HG03103 (cell line): ENCODE measurements around the gene SLC8A1.
A peak's percentile ranks its signal among the peaks of the same experiment; 100 is the strongest.

Experiments
- ATAC-seq: cut with Tn5 transposase; IDR thresholded peaks from one replicate; pipeline ENCODE4 v1.9.1; 2021; ENCODE audit warnings: low read depth; ENCODE audit not compliant: unreplicated experiment

The SLC8A1 gene

DNA sequence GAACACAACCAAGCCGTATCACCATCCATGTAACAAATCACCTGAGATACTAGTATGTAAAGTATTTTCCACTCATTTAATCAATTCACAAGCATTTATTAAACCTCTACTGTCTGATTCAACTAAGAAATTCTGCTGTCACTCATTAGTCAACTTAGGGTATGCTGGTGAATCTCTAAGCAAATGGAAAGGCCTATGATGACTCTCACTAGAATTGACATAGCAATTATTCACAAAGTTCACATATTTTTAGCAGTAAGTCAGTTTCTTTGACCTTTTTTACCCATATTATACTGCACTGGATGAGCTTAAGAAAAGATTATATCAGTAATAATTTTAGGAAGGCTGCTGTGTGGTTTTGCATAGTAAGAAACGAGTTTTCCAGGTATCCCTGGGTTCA is 130.1 kb downstream of the SLC8A1 start:
- no peak for ATAC-seq

DNA sequence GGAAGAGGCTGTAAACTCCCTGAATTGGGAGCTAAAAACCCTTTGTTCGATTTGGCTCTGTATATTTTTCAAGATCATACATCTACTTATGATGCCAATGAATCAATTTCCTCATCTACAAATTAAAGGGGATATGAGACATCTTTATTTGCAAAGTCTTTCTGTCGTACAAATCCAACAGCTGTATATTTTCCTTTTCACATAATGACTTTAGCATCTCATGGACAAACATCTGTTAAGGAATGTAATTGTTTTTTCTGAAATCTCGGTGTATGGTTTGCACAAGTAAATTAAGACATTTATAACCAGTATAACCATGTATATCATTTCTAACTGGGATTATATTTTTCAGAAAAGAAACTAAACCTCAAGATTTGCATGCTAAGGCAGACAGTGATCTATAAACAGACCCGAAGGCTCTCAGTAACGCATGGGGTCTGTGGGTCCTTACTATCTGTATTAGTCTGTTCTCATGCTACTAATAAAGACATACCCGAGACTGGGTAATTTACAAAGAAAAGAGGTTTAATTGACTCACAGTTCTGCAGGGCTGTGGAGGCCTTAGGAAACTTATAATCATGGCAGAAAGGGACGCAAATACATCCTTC is 130.8 kb downstream of the SLC8A1 start:
- ATAC-seq = peak; percentile 81

DNA sequence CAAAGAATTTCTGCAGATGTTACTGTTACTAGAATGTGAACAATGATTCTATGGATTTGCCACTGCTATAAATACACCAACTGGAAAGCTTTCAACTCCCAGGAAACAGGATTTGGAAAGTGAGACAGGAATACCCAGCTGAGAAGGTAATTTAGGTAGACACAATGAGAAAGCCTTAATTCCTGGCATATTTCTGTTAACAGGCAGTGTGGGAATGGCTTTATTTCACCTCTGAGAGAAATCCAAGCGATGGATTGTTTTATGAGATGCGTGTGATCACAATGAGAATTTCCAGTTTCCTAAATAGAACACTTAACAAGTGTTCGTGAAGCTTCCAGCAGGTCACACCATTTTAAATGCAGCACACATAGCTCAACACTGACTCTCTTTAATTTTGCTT is 133.0 kb downstream of the SLC8A1 start:
- no peak for ATAC-seq

DNA sequence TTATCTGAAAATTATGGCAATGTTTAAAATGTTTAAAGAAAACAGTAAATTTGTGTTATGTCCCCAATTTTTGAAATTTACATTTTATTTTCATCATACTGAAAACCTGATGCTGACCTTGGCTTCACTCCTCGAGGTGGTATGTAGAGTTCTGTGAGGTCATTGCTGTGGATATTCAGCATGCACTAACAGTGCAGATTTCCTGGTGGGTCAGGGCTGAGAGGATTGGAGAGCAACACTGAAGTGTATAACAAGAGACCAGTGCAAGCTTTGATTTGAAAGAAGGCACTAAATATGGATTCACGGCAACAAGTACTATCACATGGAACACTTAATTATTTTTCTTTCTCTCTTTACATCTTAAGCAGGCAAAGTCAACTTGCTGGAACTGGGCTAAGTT is 134.1 kb downstream of the SLC8A1 start:
- no peak for ATAC-seq

DNA sequence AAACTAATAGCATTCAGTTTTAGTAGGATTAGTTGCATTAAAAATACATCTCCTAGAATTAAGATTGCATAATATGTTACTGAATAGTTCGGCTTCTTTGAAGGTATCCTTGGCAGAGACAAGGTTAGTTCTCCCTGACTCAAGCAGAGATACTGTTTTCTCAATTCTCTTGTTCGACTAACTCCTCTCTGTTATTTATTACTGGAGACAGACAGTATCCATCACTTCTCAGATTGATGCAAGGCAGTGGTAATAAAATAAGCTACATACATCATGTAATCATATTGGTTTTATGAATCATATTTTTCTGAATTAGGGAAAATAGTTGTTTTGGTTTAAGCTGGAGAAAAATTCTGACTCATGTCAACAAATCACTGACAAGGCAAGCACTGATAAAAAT is 134.8 kb downstream of the SLC8A1 start:
- ATAC-seq = no peak

DNA sequence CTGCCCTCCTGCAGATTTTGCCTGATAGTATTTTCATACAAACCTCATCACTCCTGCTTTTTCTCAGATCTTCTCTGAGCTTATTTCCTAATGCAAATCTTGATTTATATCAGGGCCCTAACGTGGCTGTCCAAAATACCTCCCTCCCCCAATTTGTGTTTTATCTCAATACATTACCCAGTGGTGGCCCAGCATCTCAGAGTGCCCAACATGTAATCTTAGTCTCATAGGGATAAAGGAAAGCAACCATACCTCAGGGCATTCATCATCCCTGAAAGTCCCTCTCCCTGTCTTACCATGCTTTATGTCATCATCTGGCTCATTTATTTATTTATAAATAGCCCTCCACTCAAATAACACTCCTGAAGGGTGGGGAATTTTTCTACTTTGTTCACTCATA is 135.3 kb downstream of the SLC8A1 start:
- no peak for ATAC-seq

DNA sequence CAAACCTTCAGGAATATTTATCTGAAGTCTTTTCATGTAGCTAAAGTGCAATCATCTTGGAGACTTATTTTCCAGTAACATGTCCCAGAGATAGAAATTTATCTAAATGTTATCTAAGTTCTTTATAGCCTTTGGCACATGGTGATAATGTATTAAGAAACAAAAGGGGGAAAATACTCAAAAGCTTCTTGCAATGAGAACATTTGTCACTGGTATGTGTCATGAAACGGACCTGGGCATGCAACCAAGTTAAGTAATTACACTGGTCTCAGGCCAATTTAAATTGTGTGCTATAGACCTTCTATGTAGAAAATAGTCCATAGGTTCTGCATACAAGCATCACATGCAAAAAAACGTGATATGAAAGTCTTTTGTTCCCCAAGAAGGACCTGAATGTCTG is 136.2 kb downstream of the SLC8A1 start:
- ATAC-seq = no peak

DNA sequence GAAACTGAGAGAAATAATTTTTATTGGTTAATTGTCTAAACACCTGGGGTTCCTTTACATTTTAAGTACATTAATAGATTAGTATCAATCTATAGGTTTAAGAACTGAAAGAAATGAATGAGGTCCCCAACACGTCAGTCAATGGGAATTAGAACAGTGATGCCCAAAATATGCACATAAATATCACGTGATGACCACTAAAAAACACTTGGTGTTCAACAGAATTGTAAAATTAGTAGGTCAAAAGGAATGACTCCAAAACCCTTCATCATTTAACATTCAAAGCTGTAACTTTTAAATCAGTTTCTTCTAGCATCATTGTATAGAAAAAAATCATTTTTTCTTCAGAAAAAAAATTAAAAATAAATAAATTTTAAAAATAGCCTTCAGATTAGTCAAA is 140.9 kb downstream of the SLC8A1 start:
- ATAC-seq = no peak

DNA sequence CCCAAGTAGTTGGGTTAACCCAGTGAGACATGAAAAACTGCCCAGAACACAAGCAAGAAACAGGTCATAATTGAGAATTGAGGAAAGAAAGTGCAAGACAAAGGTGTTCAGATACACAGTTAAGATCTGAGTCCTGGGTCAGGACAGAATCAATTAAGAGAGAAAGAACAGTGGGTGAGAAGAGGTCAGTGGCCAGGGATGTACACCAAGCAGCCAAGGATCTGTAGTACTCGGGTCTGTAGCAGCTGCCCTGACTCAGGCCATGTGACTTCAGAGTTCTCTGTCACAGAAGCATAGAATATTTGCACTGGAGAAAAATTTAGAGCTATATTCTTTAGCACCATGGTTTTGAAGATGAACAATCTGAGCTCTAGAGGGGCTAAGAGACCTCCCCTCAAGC is 141.6 kb downstream of the SLC8A1 start:
- ATAC-seq = no peak

DNA sequence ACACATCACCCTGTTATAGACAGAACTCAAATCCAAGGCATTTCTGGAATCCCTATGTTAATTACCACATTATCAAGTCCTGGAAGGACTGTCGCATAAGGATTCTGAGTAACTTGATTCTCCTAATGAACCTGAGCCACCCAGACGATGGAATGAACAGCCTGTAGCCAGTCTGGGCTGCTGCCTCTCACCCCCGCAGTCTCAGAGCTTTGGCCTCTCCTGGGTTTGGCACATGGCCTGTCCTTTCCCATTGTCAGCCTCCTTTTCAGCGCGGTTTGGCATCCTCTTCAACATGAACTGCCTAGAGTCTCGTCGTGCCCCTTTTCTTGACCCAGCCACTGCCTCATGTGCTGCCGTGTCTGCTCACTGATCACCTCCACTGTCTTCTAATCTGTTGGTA is 147.6 kb downstream of the SLC8A1 start:
- ATAC-seq = no peak

DNA sequence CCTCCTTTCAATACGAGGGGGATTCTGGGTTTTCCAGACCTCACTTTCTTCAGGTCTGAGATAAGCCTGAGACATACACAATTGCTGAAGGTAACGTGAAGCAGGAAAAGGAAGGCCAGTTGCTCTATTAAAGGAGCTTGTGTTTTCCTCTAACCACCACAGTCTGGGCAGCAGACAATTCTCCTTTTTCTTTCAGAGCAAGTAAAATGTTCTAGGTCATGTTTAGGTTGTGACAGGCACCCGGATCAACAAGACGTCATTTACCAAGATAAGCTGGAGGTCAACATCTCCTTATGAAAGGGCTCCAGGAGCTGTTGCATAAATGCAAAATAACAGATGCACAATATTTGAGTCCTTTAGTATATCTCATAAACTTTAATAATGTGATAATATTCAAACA is 148.1 kb downstream of the SLC8A1 start:
- no peak for ATAC-seq

DNA sequence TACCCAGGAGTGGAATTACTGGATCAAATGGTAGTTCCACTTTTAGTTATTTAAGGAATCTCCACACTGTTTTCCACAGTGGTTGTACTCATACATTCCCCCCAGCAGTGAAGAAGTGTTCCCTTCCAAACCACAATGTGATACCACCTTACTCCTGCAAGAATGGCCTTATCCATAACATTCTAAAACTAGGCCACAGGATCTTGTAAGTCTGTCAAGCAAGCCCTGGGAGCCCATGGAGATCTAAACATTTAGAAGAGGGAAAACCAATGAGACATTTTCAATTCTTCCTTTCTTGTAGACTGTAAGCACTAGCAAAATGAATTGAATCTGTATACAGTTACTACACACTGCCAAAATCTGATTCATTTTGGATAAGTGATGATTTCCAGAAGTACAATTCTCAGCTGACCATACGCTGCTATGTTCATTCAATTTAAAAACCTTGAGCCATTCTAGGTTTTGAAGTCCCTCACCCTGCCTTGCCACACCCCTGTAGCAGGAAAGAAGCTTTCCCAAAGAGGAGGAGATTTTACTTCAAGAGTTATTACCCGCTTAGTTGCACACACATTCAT is 149.1 kb downstream of the SLC8A1 start:
- no peak for ATAC-seq

DNA sequence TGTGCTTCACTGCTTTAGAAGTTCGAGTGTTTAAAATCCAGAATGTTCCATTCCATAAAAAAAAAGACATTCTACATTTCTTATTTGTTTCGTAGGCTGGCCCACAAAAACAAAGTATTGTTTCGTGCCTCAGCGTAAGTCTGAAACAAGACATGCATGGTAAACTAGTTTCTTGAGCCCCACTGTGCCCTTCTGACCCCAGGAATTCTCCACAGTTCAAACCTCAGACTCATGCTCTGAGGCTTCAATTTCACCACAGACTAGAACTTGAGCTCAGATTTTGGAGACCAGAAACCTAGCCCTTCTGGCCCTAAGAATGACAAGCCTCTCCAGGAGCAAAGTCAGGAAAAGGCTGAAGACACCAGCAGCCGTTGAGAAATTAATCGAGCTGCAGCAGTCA is 151.5 kb downstream of the SLC8A1 start:
- no peak for ATAC-seq

DNA sequence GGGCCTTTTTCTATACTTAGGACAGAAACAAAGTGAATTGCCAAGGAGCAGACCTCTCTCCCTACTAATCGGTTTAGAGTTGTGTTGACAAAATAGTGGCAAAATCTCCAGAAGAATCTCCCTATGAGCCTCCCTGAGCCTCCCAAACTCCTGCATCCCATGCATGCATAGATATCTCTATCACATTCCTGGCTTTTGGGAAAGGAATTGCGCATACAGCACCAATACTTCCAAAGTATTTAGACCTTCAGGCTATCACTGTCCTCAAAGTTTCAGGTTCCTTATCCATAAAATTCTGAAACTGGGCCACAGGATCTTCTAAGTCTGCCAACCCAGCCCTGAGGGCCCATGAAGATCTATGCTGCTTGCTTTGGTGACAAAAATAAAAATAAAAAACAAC is 152.1 kb downstream of the SLC8A1 start:
- ATAC-seq = no peak

DNA sequence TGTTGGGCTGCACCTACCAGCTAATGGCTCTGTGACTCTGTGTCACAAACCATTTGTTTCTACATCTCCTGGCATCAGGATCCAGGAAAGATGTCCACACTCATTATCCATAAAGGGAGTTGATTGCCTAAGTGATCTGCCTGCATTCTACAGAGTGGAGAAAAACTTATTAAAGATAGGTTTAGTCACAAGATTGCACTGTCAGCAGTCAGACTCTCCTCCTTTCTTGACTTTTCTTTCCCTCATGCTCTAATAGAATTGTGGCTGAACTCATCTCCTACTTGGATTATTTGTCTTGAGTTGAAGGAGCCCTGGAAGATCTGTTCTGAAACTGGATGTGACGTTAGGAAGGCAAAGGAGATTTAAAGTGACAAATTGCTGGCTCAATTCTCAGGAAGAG is 152.7 kb downstream of the SLC8A1 start:
- ATAC-seq = no peak

DNA sequence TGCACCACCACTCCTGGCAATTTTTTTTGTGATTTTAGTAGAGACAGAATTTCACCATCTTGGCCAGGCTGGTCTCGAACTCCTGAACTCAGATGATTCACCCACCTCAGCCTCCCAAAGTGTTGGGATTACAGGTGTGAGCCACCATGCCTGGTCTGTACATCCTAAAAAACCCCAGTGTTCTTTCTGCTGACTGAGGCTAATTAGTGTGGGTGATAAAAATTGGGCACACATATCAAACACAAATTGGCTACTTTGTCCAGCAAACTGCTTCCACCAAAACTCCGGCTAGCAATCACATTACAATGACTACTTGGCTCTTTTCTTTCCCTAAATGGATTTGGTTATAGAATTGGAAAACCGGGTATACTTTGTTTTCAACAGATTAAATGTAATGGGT is 153.9 kb downstream of the SLC8A1 start:
- ATAC-seq = no peak

DNA sequence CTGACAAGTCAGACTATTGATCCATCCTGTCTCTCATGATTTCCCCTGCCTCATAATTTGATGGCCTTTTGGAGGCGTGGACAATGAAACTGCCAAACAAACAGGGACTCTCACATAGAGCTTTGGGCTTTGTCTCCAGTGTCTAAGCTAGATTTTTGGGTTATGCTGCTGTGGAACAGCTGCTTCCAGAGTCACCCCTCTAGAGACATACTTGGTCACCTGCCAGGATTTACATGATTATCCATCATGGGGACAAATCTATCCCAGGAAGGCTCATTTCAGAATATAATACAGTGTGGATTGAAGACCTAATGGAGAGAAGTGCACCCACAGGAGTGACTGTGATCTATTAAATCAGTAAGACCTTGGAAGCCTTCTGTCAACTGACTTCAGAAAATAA is 159.6 kb downstream of the SLC8A1 start:
- ATAC-seq = no peak

DNA sequence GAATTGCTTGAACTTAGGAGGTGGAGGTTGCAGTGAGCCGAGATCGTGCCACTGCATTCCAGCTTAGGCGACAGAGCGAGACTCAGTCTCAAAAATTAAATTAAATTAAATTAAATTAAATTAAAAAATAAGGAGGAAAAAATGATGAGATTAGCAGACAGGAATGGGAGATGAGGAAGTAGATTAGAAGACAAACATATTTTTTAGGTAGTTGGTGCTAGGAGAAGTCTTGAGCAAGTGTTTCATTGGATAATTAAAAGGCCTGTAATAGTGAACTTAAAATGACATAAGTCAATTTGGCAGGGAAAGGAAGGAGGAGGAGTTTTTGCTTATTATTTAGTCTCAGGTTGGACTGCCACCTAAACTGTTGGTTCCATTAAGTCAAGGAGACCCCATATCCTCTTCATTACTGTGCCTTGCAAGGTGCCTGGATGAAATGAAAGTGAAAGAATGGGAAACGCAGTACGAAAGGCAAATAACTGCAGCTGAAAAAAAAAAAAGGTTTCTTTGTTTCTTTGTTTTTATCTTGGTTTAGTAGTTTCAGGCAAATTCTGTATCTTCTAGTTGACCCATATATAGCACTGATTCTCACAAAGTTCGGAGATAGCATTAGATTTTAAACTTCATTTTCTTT is 162.0 kb downstream of the SLC8A1 start:
- no peak for ATAC-seq

DNA sequence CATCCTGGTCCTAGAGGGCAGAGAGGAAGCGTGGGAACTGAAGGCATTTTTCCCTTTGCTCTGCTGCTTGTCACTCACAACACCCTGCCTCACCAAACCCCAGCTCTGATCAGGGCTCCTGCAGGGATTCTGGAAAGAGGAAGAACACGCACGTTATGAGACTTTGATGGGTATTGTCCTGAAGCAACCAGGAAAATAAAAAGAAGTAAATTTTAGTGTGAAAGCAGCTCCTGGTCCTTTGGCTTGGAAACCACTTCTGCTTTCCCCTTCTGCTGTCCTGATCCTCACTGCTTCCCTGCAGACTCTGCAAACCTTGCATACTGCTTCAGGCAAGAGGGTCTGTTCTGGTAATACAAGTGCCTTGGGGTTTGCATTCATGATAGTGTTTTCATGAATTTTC is 164.1 kb downstream of the SLC8A1 start:
- no peak for ATAC-seq

DNA sequence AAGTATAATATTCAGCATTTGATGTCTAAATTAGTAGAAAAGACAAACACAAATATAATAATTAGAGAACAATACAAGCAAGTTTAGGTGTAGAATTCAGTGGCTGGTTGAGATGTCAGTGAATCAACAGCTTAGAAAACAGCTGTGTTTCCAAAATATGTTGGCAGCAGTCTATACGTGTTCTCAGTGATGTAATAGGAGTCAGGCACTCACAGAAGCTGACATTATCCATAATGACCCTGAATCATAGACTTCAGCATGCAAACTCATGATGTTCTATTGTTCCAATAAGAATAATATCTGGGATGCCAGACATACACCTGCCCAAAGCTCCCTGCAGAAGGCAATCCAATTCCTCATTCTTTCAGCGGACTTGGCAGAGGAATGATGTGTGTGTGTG is 164.7 kb downstream of the SLC8A1 start:
- no peak for ATAC-seq

DNA sequence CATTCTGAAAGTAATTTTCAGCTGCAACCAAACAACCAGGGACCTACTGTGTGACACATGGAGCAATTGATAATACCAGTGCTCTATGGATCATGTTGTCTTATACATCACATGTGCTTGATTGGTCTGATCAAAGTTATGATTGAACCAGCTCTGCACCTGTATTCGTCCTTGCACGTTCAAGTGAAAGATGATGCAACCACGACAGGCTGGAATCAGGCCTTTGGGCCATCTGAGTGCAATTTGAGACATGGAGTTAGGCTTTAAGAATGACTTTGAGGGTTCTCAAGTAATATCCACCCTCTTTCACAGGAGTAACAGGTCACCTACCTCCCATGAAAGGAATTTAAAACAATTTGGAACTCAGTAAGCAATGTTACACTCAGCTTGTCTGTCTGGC is 165.2 kb downstream of the SLC8A1 start:
- ATAC-seq = no peak

DNA sequence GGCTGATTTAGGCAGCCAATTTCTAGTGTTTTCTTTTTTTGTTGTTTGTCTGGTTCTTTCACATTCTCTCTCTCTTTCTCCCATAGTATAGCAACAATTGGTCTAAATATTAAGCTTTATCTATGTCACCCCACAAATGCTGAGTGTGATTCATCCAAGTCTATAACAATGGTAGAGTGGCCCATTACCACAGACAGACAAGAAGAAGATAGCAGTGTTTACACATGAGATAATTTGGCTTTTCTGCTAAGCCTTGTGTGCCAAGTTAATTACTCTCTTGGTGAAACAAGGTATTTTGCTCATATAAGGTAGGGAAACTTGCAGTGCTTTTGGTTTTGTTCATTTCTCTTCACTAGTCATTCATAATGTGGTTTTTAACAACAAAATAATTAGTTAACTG is 166.5 kb downstream of the SLC8A1 start:
- no peak for ATAC-seq

DNA sequence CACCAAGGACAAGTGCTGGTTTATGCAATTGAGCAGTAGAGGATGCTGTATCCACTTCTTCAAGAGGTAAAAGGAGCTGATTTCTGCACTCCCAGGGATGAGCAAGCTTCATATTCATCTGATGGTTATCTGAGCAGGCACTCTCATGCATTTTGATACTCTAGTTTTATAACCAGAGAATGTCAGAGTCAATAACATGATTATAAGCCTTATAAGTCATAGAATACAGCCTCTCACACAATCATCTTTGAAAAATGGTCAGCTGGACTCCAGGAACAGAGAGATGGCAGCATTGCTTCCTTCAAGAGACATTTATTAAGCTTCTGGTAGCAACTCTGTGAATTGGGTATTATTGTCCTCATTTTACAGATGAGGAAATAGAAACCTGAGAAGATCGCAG is 167.1 kb downstream of the SLC8A1 start:
- no peak for ATAC-seq
